GM12873 (cell line): ENCODE results near the gene KCNIP3.

ENCODE experiments used
- TF ChIP-seq, protein P1 (sequence below): IDR thresholded peaks from 2 replicates; pipeline ENCODE4 v1.5.1; 2012; ENCODE audit warnings: low read depth, mild to moderate bottlenecking, moderate library complexity, low read length, control low read depth; ENCODE audit not compliant: insufficient read depth; ENCODE audit errors: missing control alignments

KCNIP3 gene

DNA sequence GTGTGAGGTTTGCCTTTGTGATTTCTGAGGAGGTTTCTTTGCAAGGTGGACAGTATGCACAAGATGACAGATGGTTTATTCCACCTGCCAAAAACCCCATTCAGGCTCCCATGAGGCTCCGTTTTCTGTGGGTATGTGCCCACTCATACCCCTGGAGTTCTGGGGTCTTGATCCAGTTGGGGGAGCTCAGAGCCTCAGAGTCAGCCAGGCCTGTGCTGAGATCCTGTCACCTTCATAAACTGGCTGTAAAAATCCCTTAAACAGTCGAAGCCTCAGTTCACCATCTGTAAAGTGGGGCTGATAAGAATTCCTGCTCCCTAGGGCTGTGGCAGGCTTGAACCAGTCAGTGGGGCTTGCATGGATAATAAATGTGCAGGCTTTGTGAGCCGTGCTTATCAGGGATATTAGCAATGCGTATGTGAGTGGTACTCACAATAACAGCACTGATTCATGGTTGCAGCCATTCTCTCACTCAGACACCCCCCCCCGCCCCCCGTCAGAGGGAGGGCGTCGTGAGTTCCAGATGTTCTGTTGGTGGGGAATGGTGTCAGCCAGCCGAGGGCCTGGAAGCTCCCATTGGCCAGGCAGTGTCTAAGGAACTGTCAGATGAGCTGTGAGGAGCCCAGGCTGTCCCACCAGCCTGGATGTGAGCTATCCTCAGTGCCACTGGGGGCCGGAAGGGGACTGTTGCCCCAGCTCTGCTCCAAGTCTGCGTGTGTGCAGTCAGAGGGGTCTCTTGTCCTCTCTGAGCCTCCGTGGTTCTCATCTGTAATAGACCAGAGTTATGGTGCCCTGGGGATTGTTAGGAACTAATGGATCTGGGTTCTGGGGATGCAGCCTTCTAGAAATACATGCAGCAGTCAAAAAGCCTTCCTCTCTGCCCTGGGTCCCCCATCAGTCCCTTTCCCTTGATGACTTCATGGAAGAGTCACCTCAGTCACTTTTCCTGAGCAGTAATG is 51.7 kb downstream of the KCNIP3 start:
- TF ChIP-seq, protein P1, sequence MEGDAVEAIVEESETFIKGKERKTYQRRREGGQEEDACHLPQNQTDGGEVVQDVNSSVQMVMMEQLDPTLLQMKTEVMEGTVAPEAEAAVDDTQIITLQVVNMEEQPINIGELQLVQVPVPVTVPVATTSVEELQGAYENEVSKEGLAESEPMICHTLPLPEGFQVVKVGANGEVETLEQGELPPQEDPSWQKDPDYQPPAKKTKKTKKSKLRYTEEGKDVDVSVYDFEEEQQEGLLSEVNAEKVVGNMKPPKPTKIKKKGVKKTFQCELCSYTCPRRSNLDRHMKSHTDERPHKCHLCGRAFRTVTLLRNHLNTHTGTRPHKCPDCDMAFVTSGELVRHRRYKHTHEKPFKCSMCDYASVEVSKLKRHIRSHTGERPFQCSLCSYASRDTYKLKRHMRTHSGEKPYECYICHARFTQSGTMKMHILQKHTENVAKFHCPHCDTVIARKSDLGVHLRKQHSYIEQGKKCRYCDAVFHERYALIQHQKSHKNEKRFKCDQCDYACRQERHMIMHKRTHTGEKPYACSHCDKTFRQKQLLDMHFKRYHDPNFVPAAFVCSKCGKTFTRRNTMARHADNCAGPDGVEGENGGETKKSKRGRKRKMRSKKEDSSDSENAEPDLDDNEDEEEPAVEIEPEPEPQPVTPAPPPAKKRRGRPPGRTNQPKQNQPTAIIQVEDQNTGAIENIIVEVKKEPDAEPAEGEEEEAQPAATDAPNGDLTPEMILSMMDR: no peak

DNA sequence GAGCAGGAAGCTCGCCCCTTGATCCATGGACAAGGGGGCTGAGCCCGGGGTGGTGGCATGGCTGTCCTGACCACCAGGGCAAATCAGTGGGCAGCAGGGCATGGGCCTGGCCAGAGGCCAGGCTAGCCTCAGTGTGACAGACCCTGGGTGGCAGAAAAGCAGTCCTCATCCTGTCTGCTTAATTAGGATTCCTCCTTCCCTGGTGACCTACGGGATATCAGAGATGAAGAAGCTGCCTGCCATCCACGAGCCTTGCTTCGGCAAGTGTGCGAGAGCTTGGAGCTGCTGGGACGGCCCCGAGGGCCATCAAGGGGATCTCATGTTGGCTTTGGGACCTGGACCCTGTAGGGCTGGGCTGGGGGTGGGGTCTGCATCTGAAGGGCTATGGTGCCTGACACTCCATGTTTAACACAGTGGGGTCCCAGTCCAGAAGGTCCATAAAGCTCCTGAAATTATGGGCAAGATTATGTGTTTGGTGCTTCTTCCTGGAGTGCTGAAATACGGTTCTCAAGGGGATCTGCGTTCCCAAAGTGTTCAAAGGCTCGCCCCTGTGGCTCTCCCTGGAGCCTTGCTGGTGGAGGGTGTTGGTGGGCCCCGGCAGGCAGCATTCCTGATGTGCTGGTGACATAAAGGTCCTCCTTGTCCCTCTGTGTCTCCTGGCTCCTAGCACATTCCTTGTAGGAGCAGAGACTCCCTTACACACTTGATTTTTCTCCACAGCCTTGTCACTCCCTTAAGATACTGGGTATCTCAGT is 52.6 kb downstream of the KCNIP3 start:
- TF ChIP-seq, protein P1: no peak

DNA sequence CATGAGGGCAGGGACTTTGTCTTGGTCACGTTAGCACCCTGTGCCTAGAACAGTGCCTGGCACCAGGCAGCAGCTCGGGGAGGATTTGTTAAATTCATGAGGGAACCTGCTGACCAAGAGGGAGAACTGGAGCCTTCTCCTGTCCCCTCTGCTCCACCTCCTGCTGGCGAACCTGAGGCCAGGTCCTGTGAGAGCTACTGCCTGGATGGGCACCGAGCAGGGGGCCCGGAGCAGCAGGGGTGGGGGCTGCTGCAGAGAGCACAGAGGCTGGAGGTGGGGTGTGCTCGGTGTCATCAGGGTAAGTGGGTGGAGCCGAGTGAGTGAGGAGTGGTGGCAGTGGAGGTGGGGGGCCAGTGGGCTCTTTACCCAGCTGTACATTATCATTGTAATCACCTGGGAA is 53.2 kb downstream of the KCNIP3 start:
- TF ChIP-seq, protein P1: no peak

DNA sequence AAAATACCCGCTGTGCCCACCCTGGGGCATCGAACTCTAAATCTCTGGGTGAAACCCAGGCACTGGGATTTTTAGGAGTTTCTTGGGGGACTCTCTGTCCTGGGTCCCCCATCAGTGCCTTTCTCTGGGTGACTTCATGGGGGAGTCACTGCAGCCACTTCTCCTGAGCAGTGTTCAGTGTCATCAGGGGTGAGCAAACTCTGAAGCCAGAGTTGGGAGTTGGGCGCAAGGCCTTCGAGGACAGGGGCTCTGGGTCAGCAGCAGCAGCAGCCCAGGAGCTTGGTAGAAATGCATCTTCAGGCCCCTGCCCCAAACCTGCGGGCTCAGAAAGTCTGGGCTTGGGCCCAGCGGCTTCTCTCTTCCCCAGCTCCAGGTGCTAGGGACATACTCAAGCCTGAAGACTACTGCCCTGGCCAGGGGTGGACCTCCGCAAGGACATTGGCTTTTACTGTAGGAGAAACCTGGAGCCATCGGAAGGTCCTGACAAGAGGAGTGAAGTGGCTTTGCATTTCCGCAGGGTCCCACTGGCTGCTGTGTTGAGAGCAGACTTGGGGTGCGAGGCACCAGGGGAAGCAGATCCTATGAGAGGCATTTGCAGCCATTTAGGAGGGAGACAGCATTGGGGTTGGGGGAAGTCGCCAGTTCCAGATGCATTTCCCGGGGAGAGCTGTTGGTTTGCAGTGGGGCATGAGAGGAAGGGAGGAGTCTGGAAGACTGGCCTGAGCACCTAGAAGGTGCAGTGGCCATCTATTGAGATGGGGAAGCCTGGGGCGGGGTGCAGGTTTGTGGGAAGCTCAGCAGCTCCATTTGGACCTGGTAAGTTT is 53.8 kb downstream of the KCNIP3 start:
- TF ChIP-seq, protein P1: no peak

DNA sequence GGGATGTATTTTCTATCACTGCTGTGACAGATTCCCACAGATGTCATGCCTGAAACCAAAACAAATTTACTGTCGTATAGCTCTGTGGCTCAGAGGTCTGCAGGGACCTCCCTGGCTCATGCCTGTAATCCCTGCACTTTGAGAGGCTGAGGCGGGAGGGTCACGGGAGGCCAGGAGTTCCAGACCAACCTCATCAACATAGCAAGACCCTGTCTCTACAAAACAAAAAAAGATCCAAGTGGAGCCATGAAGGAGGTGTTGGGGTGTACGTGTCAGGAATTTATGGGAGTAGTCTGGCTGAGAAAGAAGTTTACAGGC is 54.4 kb downstream of the KCNIP3 start:
- TF ChIP-seq, protein P1: no peak

DNA sequence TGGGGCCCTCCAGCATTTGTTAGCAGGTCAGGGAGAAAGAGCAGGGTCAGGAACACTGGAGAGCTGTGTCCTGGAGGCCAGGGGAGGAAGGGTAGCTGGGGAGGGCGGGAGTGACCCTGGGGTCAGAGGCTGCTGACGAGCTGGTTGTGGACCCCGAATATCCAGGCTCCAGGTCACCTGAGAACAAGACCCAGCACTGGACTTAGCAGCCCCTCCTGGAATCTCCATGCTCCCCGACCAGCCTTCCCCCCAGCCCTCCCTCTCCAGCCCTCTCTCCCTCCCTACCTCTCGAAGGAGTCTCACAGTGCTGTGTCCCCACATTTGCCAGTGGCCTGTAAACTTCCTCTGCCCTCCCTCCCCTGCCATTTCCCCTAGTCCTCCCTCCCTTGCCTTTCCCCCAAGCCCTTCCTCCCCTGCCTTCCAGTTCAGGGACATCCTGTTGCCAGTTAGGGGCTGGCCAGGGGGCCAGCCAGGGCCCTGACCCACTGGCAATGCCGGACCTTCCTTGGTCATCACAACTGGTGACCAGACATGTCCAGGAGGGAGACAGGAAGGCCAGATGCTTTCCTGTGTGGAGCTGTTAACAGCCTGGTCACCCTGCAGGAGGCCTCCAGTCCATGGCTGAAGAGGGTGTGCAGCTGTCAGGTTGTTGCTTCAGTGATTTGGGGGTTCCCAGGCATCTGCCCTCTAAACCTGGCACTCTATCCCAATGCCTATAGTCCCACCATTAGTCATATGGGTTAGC is 55.3 kb downstream of the KCNIP3 start:
- TF ChIP-seq, protein P1: no peak
